Measurements from ENCODE around the gene KRT23. TPM values are rescaled to one million over a fixed set of nuclear protein-coding genes. Genes with fewer than 3 reads are reported as not detected.
A peak's percentile ranks its signal among the peaks of the same experiment; 100 is the strongest.

KRT23 gene
- total RNA-seq, 1 experiment from 2014 or later = 19.0 TPM

GRCh38 chr17:40878044-40878443 lies 59.4 kb downstream of the KRT23 start:
- POLR2A ChIA-PET = no interaction called here
- no peak overlapping the region for H3K9ac ChIP-seq (ENCODE audit: low read length)
- H3K4me2 ChIP-seq (ENCODE audit: low read length) = no peak overlapping the region
- RAD21 ChIA-PET (ENCODE audit: low non-redundant PET in 1 of 2, low total read pairs in 2 of 2, uncharacterized antibody in 2 of 2, unreplicated experiment in 2 of 2) = interaction anchor here in 1 of 2 experiments (0.6 kb wide), 1 partner anchor 770 kb away, joined by 3 read pairs; no protein-coding TSS in a partner anchor
- no peak overlapping the region for H3K27ac ChIP-seq (ENCODE audit: low read depth, low read length)
- no peaks in the 10 kb centered on the region; a peak in 1 of 4 replicates for H3K9me3 ChIP-seq (ENCODE audit: control insufficient read depth in 1 of 2, insufficient read depth in 1 of 2, low read depth in 1 of 2, low read length in 2 of 2)
- no peak overlapping the region for H2AFZ ChIP-seq (ENCODE audit: low read depth, low read length, poor library complexity, severe bottlenecking)
- H3K27me3 ChIP-seq (ENCODE audit: insufficient read depth, low read length) = no peaks in the 10 kb centered on the region
- CTCF ChIA-PET = no interaction called here
- intact Hi-C loops (cut with micrococcal nuclease) = no loop called here
- DNase-seq (ENCODE audit: low read depth, low spot score) (no peak), ATAC-seq (no peak)
- BruUV-seq (replicated peaks) = no TSS peak
- no peak for TF ChIP-seq POLR2A (IDR thresholded peaks at IDR 0.05; ENCODE audit: borderline replicate concordance, extremely low read depth, insufficient read depth, insufficient read length)
- no peaks in the 10 kb centered on the region for H4K20me1 ChIP-seq (ENCODE audit: insufficient read depth)
- no peaks in the 10 kb centered on the region for H3K79me2 ChIP-seq (ENCODE audit: insufficient read depth, low read length)
- peaks cover 0 to 6% of the 10 kb centered on the region in 2 experiments; a peak in 2 of 4 replicates for H3K4me1 ChIP-seq (ENCODE audit: control insufficient read depth in 1 of 2, insufficient read depth in 2 of 2, low read length in 2 of 2)
- no peaks in the 10 kb centered on the region for H3K36me3 ChIP-seq (ENCODE audit: control insufficient read depth in 1 of 2, insufficient read depth in 2 of 2, low read length in 2 of 2)
- H3K4me3 ChIP-seq (replicated peaks in 1 of 2; ENCODE audit: low read depth in 1 of 2, low read length in 2 of 2) = no peak overlapping the region
- H3K9me2 ChIP-seq (ENCODE audit: insufficient read depth) = no peaks in the 10 kb centered on the region

GRCh38 chr17:40873801-40874200 lies 63.6 kb downstream of the KRT23 start:
- Histone ChIP-seq H4K20me1 (ENCODE audit: insufficient read depth) (no peaks in the 10 kb centered on the region), H3K9me2 (ENCODE audit: insufficient read depth) (no peaks in the 10 kb centered on the region), H2AFZ (ENCODE audit: low read depth, low read length, poor library complexity, severe bottlenecking) (no peak overlapping the region), H3K4me3 (replicated peaks in 1 of 2; ENCODE audit: low read depth in 1 of 2, low read length in 2 of 2) (no peak overlapping the region), H3K9ac (ENCODE audit: low read length) (no peak overlapping the region), H3K4me2 (ENCODE audit: low read length) (no peak overlapping the region), H3K36me3 (ENCODE audit: control insufficient read depth in 1 of 2, insufficient read depth in 2 of 2, low read length in 2 of 2) (no peaks in the 10 kb centered on the region), H3K79me2 (ENCODE audit: insufficient read depth, low read length) (no peaks in the 10 kb centered on the region), H3K27ac (ENCODE audit: low read depth, low read length) (no peak overlapping the region), H3K4me1 (ENCODE audit: control insufficient read depth in 1 of 2, insufficient read depth in 2 of 2, low read length in 2 of 2) (no peaks in the 10 kb centered on the region), H3K27me3 (ENCODE audit: insufficient read depth, low read length) (no peaks in the 10 kb centered on the region), H3K9me3 (ENCODE audit: control insufficient read depth in 1 of 2, insufficient read depth in 1 of 2, low read depth in 1 of 2, low read length in 2 of 2) (no peaks in the 10 kb centered on the region; a peak in 1 of 4 replicates)
- ChIA-PET RAD21 (ENCODE audit: low non-redundant PET in 1 of 2, low total read pairs in 2 of 2, uncharacterized antibody in 2 of 2, unreplicated experiment in 2 of 2) (no interaction called here), CTCF (interaction anchor here (0.8 to 1.6 kb wide), 6 partner anchors 8 to 775 kb away, joined by 3 to 6 read pairs (median 4); partner anchors contain the start of gene KRT20), POLR2A (no interaction called here)
- ATAC-seq (no peak), DNase-seq (ENCODE audit: low read depth, low spot score) (no peak)
- no TSS peak for BruUV-seq (replicated peaks)
- no peak for TF ChIP-seq FOSL1 (IDR thresholded peaks at IDR 0.05; ENCODE audit: low read depth)
- intact Hi-C loops (cut with micrococcal nuclease) = no loop called here

GRCh38 chr17:40873255-40873654 lies 64.2 kb downstream of the KRT23 start:
- H2AFZ ChIP-seq (ENCODE audit: low read depth, low read length, poor library complexity, severe bottlenecking) = no peak overlapping the region
- H3K4me3 ChIP-seq (replicated peaks in 1 of 2; ENCODE audit: low read depth in 1 of 2, low read length in 2 of 2) = no peak overlapping the region
- H4K20me1 ChIP-seq (ENCODE audit: insufficient read depth) = no peaks in the 10 kb centered on the region
- ChIA-PET POLR2A (no interaction called here), CTCF (interaction anchor here (0.7 to 1.6 kb wide), 8 partner anchors 9 to 776 kb away, joined by 3 to 6 read pairs (median 3); partner anchors contain the start of gene KRT20), RAD21 (ENCODE audit: low non-redundant PET in 1 of 2, low total read pairs in 2 of 2, uncharacterized antibody in 2 of 2, unreplicated experiment in 2 of 2) (interaction anchor here in 1 of 2 experiments (0.6 kb wide), 1 partner anchor 340 kb away, joined by 3 read pairs; no protein-coding TSS in a partner anchor)
- H3K9me2 ChIP-seq (ENCODE audit: insufficient read depth) = no peaks in the 10 kb centered on the region
- H3K27ac ChIP-seq (ENCODE audit: low read depth, low read length) = no peak overlapping the region
- H3K36me3 ChIP-seq (ENCODE audit: control insufficient read depth in 1 of 2, insufficient read depth in 2 of 2, low read length in 2 of 2) = no peaks in the 10 kb centered on the region
- H3K9me3 ChIP-seq (ENCODE audit: control insufficient read depth in 1 of 2, insufficient read depth in 1 of 2, low read depth in 1 of 2, low read length in 2 of 2) = no peaks in the 10 kb centered on the region; a peak in 1 of 4 replicates
- intact Hi-C loops (cut with micrococcal nuclease) = no loop called here
- H3K4me2 ChIP-seq (ENCODE audit: low read length) = no peak overlapping the region
- no peaks in the 10 kb centered on the region for H3K79me2 ChIP-seq (ENCODE audit: insufficient read depth, low read length)
- BruUV-seq (replicated peaks) = no TSS peak
- peak; percentile 50; the same call in 1 of the 2 replicates for ATAC-seq
- no peaks in the 10 kb centered on the region for H3K4me1 ChIP-seq (ENCODE audit: control insufficient read depth in 1 of 2, insufficient read depth in 2 of 2, low read length in 2 of 2)
- no peak for DNase-seq (ENCODE audit: low read depth, low spot score)
- no peak overlapping the region for H3K9ac ChIP-seq (ENCODE audit: low read length)
- no peak for TF ChIP-seq FOSL1 (IDR thresholded peaks at IDR 0.05; ENCODE audit: low read depth)
- TF ChIP-seq RAD21 (IDR thresholded peaks at IDR 0.05; ENCODE audit: low read depth) = 0 out of 2 replicates have a peak, but pooled peaks have one; percentile 2
- peak in 2 of 3 experiments; percentile 12 to 28; a peak in 1 of 6 replicates for TF ChIP-seq CTCF (IDR thresholded peaks at IDR 0.05 in 2 of 3, conservative IDR thresholded peaks at IDR 0.05 in 1 of 3; ENCODE audit: borderline replicate concordance in 1 of 3, insufficient read depth in 1 of 3, low read depth in 2 of 3, low read length in 2 of 3)
- H3K27me3 ChIP-seq (ENCODE audit: insufficient read depth, low read length) = no peaks in the 10 kb centered on the region

Measured in HCT116 (cell line).